GM18951 (cell line): Measurements from ENCODE around the gene FCER1A.
"Not testable (repeated sequence)": the region's sequence is repeated elsewhere in the genome, so short reads cannot be mapped to it uniquely, and the experiment has no call there.

Experiments
- POLR2A ChIP-seq: IDR thresholded peaks from 4 replicates; pipeline ENCODE4 v1.6.1; 2011; ENCODE audit warnings: mild to moderate bottlenecking; ENCODE audit not compliant: insufficient read length, insufficient read depth; ENCODE audit errors: extremely low read depth
- in situ Hi-C: fragments of 300-500 bp; cut with MboI; formaldehyde crosslinking; loops from one replicate; pipeline ENCODE4 v1.12.0; 2022; ENCODE audit warnings: low sequenced_read_pairs, mixed read lengths, inconsistent platforms; ENCODE audit not compliant: unreplicated experiment

FCER1A gene

DNA sequence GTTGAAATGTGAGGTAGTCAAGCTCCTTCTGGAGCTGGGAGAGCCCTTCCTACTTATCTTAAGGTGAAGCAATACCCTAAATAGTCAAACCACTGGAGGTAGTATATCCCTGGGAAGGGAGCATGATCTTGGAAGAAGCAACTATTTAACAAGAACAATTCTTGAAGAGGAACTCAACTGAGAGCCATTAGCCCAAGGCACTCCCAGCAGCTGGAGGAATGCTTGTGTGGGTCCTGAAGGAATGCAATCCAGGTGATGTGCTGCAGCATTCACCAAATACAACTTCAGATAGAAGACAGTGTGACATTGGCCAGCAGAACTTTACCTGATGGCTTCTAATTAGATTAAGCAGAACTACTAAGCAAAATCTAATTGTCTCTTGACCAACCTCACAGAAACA, 9.5 kb downstream of the FCER1A start:
- TF ChIP-seq POLR2A, result no peak
- in situ Hi-C loops, result no loop called here

DNA sequence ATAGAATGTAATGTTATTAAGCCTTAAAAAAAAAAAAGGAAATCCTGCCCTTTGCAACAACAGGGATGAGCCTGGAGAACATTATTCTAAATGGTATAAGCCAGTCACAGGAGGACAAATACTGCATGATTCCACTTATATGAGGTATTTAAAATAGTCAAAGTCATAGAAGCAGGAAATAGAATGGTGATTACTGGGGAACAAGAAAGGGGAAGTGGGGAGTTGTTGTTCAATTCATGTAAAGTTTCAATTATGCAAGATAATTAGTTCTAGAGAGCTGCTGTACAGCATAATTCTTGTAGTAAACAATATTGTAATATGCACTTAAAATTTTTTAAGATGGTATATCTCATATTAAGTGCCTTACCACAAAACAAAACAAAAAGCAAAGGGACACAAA, 13.2 kb downstream of the FCER1A start:
- no peak for TF ChIP-seq POLR2A
- in situ Hi-C loops, result no loop called here

DNA sequence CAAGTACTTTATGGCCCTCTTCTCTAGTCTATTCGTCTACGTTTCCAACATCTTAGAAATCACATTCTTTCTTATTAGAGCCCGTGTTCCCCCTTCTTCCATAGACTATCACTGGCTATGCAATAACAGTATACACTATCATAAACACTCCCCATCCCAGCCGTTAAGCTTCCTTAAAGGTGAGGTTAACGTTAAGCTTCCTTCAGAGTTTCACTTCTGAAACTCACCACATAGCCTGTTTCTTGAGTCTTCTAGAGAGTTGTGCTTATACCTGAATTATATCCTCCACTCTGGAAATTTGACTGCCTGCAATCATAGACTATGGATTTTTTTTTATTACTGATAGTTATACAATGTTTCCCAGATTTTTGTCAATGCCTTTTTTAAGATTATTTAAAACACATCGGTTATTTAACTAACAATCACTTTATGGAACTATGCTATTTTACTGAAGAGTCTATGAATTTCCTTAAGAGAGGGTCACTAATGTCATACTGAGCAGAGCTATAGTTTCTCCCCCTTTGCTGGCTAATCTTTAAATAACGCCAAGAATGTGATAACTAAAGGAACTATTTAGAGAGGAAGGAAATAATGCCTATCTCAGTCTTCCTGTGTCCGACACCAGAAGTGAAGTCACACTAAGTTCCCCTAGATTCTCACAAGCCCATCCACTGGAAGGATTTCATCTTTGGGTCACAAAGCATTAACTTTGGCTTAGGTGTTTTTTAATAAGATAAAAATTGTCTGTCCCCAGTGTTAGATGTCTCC, 16.8 kb downstream of the FCER1A start:
- no peak for TF ChIP-seq POLR2A
- in situ Hi-C loops, result no loop called here

DNA sequence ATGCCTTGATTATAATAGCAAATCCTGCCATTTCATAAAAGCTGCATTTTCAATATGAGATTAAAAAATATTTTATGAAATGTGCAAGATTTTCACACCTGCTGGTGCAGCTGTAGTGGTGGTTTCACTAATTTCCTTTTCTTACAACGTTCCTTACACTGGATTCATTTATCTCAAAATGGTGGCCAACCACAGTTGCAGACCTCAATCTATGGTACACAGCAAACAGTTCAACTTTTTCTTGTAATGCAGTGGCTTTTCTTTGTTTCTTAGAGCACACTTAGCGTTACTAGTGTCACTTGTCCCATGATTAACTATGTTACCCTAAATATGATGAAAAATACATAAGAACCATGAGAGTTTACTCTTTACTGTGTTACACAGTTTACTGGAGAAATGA, 32.7 kb downstream of the FCER1A start:
- in situ Hi-C loops, result no loop called here
- no peak for TF ChIP-seq POLR2A

DNA sequence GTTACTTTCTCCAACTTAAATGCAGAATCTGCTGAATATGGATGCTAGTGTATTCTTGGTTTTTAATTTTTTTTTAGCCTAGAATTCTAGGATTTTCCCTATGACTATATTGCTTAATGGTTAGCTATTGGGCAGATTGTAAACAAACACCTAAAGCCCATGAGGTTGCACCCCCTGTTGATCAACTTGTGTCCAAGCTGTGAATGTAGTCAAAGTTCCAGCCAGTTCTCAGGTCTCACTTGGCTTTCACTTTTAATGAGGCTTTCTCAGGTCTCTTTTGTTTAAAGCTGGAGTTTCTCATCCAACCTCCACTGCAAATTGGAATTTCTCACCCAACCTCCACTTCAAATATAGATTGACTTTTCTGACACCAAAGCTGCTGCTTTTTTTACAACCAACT, 35.9 kb downstream of the FCER1A start:
- no peak for TF ChIP-seq POLR2A

DNA sequence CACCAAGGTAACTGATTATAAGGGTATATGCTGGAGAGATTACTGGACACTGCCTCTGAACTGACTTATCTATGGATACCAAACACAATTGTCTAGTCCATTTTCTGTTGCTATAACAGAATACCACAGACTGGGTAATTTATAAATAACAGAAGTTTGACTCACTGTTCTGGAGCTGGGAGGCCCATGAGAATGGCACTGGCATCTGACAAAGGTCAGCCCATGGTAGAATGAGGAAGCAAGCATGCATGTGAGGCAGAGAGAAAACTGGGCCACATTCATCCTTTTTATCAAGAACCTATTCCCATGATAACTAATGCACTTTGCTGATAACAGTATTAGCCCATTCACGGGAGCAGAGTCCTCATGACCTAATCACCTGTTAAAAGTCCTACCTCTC, 37.4 kb downstream of the FCER1A start:
- TF ChIP-seq POLR2A, result no peak
- in situ Hi-C loops, result no loop called here

More for the DNA sequence above, 35.9 kb downstream of the FCER1A start:
- in situ Hi-C loops, result no loop called here

DNA sequence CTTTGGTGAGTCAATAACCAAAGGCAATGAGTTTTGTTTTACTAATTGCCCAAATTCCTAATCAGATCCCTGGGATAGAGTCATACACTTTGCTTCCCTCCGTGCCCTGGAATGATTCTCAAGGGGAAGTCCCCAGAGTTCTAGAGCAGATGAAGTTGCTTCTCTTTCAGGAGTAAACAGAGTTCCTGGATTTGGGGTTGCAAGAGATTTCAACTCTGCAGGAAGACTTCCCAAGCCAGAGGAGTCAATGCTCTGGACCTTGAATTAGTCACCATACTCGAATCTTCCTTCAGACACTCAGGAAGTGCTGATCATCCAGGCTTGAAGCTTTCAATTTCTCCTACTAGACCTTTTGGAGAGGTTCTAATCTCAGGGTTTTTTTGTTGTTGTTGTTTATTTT, 39.6 kb downstream of the FCER1A start:
- in situ Hi-C loops, result no loop called here

DNA sequence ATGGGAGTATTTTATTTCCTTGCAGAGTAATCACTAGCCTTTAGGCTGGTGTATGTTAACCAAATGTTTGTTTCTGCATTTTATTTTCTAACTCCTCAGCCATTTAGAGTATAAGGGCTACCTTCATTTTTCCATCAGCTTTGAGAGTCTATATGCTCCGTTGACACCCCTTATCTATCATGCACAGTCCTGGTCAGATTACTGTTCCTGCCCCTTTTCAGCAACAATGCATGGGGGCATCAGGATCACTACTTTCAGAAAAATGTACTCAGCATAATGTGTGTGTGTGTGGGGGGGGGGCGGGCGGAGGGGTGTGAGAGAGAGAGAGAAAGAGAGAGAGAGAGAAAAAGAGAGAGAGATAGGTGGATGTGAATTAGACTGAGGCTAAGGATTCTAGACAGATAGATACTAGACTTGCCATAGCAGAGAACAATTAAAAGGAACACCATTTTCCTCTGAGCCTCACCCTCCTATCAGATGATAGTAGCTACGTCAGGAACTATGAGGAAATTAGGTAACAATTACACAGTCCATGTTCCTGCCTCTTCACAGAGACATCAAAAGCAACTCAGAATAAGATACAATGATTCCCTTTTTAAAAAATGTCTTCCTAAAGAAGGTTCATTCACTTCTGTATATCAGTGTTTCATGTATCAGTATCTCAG, 40.8 kb downstream of the FCER1A start:
- TF ChIP-seq POLR2A, result no peak
- in situ Hi-C loops, result no loop called here

More for the DNA sequence above, 39.6 kb downstream of the FCER1A start:
- TF ChIP-seq POLR2A, result no peak

DNA sequence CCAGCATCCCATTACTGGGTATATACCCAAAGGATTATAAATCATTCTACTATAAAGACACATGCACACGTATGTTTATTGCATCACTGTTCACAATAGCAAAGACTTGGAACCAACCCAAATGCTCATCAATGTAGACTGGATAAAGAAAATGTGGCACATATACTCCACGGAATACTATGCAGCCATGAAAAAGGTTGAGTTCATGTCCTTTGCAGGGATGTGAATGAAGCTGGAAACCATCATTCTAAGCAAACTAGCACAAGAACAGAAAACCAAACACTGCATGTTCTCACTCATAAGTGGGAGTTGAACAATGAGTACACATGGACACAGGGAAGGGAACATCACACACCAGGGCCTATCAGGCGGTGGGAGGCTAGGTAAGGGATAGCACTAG, 47.2 kb downstream of the FCER1A start:
- in situ Hi-C loops, result not testable (repeated sequence)

DNA sequence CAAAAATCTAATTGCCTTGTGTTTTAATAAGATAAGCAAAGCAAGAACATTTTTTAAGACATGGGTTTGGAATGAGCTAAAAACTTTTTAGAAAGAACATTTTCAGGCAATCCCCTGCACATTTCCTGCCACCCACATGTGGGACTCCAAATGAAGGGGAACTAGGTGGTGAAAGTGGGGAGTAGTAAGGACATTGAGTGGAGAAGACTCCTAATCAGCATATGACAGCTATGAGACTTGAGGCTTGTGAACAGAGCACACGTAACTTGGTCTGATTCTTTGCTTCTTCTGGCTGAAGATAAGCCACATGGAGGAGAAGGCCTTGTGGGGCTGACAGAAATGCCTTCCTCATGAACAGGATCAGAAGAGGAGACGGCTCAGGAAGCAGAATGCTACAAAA, 50.3 kb downstream of the FCER1A start:
- no peak for TF ChIP-seq POLR2A
- in situ Hi-C loops, result no loop called here
